ENCODE data around the gene RTL3.

RTL3 gene, protein sequence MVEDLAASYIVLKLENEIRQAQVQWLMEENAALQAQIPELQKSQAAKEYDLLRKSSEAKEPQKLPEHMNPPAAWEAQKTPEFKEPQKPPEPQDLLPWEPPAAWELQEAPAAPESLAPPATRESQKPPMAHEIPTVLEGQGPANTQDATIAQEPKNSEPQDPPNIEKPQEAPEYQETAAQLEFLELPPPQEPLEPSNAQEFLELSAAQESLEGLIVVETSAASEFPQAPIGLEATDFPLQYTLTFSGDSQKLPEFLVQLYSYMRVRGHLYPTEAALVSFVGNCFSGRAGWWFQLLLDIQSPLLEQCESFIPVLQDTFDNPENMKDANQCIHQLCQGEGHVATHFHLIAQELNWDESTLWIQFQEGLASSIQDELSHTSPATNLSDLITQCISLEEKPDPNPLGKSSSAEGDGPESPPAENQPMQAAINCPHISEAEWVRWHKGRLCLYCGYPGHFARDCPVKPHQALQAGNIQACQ

DNA sequence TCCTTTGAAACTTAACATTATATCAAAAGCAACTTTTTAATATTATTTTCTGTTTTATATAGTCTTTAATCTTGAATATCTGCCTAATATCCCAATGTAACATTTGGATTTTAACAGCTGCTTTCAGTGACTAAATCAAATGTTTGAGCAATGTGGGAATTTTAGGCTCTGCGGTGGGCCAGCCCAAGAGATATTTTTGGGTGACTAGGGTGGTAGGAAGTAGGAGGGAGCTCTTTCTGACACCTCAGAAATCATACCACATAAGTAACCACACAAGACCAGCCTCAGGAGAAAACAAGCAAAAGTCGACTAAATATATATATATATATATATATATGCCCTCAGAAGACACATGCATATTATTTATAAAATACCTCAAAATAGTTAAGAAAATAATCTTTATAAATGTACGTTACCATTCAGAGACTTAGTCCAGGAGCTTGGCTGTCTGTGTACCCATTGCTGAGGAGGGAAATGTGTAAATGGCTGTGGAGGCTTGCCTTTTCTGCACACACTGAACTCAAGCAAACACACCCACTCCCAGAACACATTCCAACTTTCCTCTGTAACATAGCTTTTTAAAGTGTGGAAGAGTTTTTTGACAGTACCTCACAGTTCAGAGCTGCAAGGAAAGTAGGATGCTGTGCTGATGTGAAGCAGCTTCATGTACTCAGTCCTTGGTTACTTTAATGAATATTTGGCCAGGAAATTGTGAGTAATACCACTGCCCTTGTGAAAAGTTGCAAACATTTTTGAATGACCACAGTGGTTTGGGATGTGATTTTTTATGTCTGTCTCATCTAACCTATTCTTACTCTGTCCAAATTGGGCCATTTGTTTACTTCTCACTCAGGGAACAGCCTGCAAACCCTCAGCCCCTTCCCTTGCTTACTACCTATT, at the start of gene RTL3:
Gene RTL3 (minus strand): TSS at position 484 of the 900 bp plus-strand sequence. CDS start 908 bp downstream, outside the sequence.
- H3K4me2 ChIP-seq (ENCODE audit: low read length): no peak within 1 kb of the TSS
- no peaks in the 10 kb centered on the region for H3K9me3 ChIP-seq (ENCODE audit: control insufficient read depth, low read length)
- no peaks in the 10 kb centered on the region for H3K4me1 ChIP-seq
- no peak within 1 kb of the TSS for H3K27ac ChIP-seq
- H3K79me2 ChIP-seq: no peaks in the 10 kb centered on the region
- no peak within 1 kb of the TSS for H3K9ac ChIP-seq
- TF ChIP-seq, protein P1, sequence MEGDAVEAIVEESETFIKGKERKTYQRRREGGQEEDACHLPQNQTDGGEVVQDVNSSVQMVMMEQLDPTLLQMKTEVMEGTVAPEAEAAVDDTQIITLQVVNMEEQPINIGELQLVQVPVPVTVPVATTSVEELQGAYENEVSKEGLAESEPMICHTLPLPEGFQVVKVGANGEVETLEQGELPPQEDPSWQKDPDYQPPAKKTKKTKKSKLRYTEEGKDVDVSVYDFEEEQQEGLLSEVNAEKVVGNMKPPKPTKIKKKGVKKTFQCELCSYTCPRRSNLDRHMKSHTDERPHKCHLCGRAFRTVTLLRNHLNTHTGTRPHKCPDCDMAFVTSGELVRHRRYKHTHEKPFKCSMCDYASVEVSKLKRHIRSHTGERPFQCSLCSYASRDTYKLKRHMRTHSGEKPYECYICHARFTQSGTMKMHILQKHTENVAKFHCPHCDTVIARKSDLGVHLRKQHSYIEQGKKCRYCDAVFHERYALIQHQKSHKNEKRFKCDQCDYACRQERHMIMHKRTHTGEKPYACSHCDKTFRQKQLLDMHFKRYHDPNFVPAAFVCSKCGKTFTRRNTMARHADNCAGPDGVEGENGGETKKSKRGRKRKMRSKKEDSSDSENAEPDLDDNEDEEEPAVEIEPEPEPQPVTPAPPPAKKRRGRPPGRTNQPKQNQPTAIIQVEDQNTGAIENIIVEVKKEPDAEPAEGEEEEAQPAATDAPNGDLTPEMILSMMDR (IDR thresholded peaks at IDR 0.05): no peak
- no peak within 1 kb of the TSS for H3K4me3 ChIP-seq (ENCODE audit: low read depth, low read length)
- no peaks in the 10 kb centered on the region for H3K36me3 ChIP-seq (ENCODE audit: control insufficient read depth, insufficient read depth, low read length)
- no peak within 1 kb of the TSS for H2AFZ ChIP-seq
- H3K27me3 ChIP-seq (ENCODE audit: control insufficient read depth, insufficient read depth, low read length): no peaks in the 10 kb centered on the region

- no peaks in the 10 kb centered on the region for H3K27me3 ChIP-seq (ENCODE audit: control insufficient read depth, insufficient read depth, low read length)
- TF ChIP-seq, protein P1 (IDR thresholded peaks at IDR 0.05): no peak
- no peak overlapping the region for H3K27ac ChIP-seq
- H3K79me2 ChIP-seq: no peaks in the 10 kb centered on the region
- no peak overlapping the region for H3K4me2 ChIP-seq (ENCODE audit: low read length)
- no peaks in the 10 kb centered on the region for H3K9me3 ChIP-seq (ENCODE audit: control insufficient read depth, low read length)
- H3K9ac ChIP-seq: no peak overlapping the region
- no peaks in the 10 kb centered on the region for H3K36me3 ChIP-seq (ENCODE audit: control insufficient read depth, insufficient read depth, low read length)
- no peak overlapping the region for H2AFZ ChIP-seq
- H3K4me3 ChIP-seq (ENCODE audit: low read depth, low read length): no peak overlapping the region
- no peaks in the 10 kb centered on the region for H3K4me1 ChIP-seq
These were observed 49.7 kb upstream of the RTL3 start for GRCh38 chrX:78708816-78709215.

DNA sequence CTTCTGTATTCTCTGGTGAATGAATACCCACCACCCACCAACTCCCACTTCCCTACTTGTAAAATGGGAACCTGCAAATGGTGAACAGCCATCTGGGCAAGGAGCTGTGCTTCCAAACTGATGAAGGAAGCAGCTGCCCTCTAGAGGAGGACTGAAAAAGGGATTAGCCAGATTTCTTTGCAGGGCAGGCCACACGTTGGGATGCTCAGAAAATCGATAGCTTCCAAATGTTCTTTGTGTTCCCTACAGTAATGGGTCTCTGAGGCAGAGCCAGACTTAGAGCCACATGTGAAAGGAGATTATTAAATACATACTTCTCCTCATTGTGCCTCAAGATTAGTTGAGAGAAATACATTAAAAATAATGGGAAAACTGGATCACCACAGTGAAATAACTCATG, 49.1 kb upstream of the RTL3 start:
- no peak overlapping the region for H2AFZ ChIP-seq
- TF ChIP-seq, protein P1 (IDR thresholded peaks at IDR 0.05): no peak
- H3K4me3 ChIP-seq (ENCODE audit: low read depth, low read length): no peak overlapping the region
- no peaks in the 10 kb centered on the region for H3K9me3 ChIP-seq (ENCODE audit: control insufficient read depth, low read length)
- H3K9ac ChIP-seq: no peak overlapping the region
- H3K4me1 ChIP-seq: no peaks in the 10 kb centered on the region
- H3K27me3 ChIP-seq (ENCODE audit: control insufficient read depth, insufficient read depth, low read length): no peaks in the 10 kb centered on the region
- no peaks in the 10 kb centered on the region for H3K79me2 ChIP-seq
- H3K36me3 ChIP-seq (ENCODE audit: control insufficient read depth, insufficient read depth, low read length): no peaks in the 10 kb centered on the region
- no peak overlapping the region for H3K4me2 ChIP-seq (ENCODE audit: low read length)
- H3K27ac ChIP-seq: no peak overlapping the region

DNA sequence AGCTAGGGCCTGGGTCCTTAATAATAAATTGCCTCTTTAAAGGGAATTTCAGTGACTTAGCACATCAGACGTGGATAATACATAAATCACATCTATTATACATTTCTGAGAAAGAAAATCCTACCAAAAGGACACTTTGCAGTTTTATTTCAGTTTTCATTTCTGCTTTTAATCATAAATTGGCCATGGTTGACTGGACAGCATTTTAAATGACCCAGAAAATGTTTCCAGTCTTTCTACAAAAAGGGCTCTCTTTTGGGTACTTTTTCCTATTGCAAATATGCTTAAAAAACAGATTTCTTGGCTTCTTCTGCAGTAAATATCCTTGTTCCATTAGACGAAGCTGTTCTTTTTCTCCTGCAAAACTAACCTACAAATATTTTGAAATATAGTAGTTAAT, 46.9 kb upstream of the RTL3 start:
- Histone ChIP-seq H3K27ac (no peak overlapping the region), H3K4me1 (no peaks in the 10 kb centered on the region)

More for the DNA sequence above, 46.9 kb upstream of the RTL3 start:
- no peak overlapping the region for H3K4me3 ChIP-seq (ENCODE audit: low read depth, low read length)
- no peaks in the 10 kb centered on the region for H3K9me3 ChIP-seq (ENCODE audit: control insufficient read depth, low read length)
- no peaks in the 10 kb centered on the region for H3K36me3 ChIP-seq (ENCODE audit: control insufficient read depth, insufficient read depth, low read length)
- no peak overlapping the region for H2AFZ ChIP-seq
- no peak overlapping the region for H3K9ac ChIP-seq
- no peaks in the 10 kb centered on the region for H3K27me3 ChIP-seq (ENCODE audit: control insufficient read depth, insufficient read depth, low read length)
- H3K79me2 ChIP-seq: no peaks in the 10 kb centered on the region
- TF ChIP-seq, protein P1 (IDR thresholded peaks at IDR 0.05): no peak
- H3K4me2 ChIP-seq (ENCODE audit: low read length): no peak overlapping the region

Measured in parathyroid adenoma (tissue), 2 donors.